Stimulated activated CD8-positive, alpha-beta memory T cell treated with anti-CD3 and anti-CD28 coated beads, Interleukin-15, amount 100 ng/mL, for 1 hour (primary cell): ENCODE data around the gene MAP2K3.

Experiments used
- DNase-seq: peaks from one replicate; pipeline ENCODE4 v3.0.0-alpha.2; 2020; ENCODE audit warnings: low read depth

MAP2K3 gene

DNA sequence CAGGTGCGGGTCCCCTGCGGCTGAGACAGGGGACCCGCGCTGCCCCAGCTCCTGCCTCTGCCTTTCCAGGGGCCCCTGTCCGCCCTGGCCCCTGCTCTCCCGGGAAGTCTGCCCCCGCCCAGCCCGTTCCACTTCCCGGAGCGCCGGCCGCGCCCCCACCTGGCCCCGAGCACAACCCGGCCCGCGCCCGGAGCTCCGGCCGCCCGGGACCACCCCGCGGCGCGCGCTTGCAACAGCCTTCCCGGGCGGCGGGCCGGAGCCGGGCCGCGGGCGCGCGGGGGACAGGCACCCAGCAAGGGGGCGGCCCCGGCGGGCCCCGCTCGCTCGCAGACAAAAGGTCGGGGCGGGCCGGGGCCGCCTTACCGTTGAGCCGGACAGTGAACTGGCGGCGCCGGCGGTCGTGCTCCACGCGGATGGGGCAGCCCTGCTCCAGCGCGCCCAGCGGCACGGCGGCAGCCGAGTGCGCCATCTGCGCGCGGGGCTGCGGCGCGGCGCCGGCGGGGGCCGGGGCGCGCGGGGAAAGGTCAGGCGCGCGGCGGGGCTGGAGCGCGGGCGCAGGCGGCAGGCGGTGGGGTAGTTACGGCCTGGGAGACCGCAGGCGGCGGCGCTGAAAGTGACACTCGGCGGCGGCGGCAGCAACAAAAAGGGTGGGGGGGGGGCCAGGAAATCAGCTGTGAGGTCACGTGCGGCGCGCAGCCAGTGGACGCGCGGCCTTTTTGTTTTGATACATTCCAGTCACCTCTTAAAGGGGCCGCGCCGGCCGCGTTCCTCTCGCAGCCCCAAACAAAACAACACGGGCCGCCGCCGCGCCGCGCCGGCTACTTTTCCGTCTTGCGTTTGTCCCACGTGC lies 31.5 kb upstream of the MAP2K3 start, which contains the start of gene NATD1:
NATD1 (minus strand) TSS at position 615 of the 850 bp plus-strand sequence; CDS start at position 469, 146 bp downstream.
- DNase-seq: peak; percentile 57

DNA sequence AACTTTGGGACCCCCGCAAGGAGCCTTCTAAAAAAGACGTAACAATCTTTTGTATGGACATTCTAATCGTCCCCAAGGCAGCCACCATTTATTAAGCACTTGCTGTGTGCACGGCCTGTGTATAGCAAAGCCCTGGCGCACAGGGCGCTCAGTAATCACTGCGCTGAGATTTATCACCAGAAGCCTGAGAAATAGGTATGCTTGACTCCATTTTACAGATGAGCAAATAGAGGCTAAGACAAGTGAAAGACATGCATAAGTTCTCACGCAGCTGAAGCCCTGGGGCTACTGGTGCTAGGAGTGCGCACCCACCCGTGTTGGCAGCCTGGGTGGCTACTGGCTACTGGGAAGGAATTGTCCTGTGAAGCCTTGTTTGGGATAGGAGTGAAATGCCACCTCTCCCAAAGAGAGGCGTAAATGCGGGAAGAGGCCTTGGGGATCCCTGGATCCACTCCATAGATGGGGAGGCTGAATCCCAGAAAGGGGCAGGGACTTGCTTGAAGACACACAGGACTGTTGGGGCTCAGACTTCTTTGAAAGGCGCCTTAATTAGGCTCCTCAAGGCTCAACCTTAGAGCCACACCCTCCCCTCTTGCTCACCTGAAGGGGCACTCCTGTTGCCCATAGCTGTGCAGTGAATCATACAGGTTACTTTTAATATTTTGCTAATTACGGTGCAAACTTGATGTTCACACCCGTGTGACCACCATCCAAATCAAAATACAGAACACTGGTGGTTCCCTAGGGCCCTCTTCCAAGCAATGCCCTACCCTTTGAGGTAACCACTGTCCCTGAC lies 30.7 kb upstream of the MAP2K3 start:
- DNase-seq: no peak

DNA sequence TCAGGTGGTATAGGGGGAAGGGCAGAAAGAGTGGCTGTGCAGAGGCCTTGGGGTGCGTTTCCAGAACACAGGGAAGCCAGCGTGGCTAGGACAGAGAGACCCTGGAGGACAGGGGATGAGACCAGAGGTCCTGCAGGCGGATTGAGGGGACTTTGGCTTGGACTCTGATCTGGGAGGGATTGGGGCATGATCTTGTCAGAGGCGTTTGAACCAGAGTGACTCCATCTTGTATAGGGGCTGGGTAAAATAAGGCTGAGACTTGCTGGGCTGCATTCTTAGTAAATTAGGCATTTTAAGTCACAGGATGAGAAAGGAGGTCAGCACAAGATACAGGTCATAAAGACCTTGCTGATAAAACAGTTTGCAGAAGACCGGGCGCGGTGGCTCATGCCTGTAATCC lies 25.9 kb upstream of the MAP2K3 start:
- DNase-seq: no peak

DNA sequence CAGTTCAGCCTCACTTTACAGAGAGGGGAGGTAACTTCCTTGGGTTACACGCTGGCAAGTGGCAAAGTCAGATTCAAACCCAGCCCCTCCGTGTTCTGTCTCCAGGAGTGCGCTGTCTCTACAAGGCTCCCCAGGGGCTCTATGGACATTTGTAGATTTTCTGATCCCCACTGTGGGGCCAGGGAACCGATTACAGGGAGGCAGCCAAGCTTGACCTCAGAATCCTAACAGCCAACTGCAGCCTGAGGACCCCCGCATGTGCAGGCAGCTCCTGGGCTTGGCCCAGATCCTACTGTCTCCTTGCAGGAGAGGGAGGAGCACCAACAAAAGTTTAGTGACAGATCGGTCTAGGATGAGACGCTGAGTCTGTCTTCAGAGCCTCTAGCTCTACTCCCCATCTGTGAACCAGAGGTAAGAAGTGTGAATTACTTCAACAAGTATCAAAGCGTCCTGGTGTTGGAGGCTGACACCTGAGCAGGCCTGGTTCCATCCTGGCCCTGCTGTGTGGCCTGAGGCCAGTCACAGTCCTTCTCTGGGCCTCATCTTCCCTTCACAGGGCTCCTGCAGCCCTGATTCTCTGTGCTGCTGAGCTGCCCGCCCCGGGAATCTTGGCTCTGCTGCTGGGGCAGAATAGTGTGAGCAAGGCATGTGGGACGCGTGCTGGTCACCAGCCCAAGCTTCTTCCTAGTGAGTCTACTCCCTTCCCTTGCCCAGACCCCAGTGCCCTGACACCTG lies 22.1 kb upstream of the MAP2K3 start:
- no peak for DNase-seq

DNA sequence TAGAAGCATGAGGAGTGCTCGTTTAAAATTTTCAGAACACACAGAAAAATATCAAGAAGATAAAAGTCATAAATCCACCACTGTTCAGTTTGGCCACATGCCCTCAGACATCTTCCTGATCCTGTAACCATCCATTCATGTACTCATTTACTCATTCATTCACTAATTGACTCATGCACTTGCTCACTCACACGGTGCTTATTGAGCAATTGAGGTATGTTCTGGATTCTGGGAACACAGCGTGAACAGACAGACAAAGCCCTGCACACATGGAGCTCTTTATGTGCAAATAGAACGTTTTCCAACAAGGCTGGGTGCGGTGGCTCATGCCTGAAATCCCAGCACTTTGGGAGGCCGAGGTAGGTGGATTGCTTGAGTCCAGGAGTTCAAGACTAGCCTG lies 21.1 kb upstream of the MAP2K3 start:
- DNase-seq: no peak

DNA sequence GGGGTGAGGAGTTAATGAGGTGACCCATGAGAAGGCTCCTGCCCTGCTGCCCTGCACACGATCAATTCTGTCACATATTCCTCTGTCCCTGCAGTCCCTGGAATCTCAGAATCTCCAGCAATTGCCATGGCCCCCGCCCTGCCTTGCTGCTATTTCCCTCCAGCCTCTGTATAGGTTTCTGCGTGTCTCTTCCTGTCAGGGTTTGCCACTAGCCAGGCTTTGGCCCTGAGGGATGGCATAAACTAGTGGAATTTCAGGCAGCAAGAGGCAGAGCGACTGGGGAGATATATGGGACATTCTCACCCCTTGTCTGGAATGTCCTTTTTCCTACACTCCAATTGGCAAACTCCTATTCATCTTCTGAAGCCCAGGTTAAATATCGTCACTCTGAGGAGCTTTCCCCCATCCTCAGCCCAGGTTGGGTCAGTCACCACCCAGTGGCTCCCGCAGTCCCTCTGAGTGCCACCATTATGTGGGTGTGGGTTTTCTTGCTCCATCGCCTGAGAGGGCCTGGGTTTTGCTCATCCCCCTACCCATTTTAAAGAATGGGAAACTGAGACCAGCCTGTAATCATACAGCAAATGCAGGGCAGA lies 15.8 kb upstream of the MAP2K3 start:
- DNase-seq: no peak

DNA sequence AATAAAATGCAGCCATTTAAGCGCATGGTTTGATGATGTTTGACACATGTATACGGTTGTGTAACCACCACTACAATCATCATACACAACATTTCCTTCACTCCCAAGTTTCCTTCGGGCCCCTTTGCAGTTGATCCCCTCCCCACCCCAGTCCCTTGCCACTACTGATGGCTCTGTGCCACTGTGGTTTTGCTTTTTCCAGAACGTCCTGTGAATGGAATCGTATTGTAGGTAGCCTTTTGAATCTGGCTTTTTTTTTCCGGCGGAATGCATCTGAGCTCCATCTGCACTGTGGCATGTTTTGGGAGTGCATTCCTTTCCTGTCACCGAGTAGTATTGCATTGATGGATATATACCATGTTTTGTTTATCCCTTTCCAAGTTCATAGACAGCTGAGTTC lies 15.1 kb upstream of the MAP2K3 start:
- DNase-seq: no peak

DNA sequence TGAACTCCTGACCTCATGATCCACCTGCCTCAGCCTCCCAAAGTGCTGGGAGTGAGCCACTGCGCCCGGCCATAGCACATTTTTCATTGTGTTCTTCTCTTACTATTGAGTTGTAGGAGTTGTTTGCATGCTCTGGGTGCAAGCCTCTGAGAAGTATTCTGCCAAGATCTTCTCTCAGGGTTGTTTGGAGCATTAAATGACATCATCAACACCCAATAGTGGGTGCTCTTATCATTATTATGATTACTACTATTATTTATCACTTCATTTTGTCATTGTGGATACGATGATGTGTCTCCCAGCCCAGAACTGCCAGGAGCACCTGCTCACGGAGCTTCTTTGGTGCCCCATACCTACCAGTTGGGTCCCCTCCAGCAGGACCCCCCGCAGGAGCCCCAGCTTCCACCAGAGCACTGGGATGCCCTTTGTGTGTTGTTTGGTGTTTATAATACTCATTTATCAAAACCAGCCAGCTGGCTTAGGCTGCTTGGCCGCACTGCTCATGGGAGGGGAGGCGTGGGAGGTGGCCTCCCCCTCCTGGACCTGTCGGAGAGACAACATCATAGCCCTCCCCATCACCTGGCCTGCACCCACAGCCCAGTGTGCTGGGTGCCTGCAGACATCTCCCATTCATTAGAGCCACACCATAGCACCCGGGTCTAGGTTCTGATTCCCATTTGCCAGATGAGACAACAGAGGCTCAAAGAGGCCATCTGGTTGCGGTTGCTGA lies 12.9 kb upstream of the MAP2K3 start:
- no peak for DNase-seq

DNA sequence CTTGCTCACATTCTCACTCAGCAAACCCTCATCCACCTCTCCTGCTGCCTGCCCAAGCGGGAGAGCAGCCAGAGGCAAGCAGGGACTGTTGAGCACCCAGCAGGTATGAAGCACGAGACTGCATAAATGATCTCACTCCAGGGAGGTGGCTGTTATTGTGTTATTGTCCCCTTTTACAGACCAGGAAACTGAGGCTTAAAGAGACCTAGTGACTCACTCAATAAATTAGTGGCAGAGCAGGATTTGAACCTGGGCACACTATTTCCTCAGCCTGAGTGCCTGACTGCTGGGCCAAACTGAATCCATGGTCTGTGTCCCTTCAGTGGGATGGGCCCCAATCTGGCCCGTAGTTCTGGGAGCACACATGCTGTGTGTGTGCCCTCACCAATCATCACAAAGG lies 12.3 kb upstream of the MAP2K3 start:
- no peak for DNase-seq

DNA sequence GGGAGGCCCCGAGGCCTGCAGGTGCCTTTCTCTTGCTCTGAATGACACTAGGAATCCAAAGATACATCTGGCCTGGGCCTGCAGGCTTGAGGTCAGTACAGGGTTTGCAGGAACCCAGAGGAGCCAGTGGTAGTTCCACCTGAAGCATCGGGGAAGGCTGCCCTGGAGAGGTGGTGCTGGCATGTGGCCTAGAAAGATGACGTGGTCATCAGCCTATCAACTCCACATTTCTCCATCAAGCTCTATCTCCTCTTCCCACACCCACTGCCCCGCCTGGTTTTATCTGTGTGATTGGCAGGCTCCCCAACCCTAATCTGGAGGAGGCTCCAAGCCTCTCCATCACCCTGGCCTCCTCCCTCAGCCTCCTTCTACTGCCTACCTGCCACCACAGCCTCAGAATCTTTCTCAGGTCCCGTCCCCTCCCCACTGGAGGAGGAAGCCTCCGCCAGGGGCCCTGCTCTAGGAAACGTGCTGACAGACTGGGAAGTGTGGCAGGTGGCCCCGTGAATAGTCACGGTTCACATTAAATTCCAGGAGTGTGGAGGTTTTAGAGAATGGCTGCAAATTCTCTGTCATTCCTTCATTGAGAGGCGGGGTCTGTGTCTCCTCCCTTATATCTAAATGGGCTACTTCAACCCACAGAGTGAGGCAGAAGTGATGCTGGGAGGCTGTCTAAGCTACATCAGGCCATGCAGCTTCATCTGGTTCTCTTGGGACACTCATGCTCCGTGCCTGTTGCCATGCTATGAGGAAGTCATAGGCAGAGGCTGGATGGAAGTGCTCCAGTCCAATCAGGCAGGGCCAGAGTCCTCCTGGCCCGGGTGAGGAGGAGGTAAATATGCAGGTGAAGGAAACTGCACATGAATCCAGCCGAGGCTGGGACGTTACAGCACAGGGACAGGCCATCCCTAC lies 11.4 kb upstream of the MAP2K3 start:
- no peak for DNase-seq

DNA sequence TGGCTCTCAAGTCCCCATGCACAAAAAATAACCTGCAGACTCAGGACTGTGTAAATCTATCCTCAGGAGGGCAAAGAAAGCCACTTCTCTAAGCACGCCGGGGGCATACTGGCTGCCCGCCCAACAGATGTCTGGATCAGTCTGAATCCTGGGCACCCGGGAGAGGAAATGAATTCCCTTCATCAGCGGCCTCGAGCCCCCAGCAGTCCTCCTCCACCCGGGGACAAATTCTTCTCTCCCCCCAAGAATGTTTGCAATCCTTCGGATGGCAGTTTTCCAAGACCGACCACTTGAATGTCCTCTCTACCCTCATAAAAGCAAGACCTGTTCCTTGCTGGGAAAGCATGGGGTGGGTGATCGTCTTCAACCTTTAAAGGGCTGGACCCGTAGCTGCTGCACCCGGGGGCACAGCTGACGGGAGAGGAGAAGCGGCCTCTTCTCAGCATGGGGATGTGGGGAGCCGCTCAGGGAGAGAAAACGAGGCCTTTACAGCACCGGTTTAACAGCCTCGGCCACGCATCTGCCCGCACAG lies 9.4 kb upstream of the MAP2K3 start:
- no peak for DNase-seq

DNA sequence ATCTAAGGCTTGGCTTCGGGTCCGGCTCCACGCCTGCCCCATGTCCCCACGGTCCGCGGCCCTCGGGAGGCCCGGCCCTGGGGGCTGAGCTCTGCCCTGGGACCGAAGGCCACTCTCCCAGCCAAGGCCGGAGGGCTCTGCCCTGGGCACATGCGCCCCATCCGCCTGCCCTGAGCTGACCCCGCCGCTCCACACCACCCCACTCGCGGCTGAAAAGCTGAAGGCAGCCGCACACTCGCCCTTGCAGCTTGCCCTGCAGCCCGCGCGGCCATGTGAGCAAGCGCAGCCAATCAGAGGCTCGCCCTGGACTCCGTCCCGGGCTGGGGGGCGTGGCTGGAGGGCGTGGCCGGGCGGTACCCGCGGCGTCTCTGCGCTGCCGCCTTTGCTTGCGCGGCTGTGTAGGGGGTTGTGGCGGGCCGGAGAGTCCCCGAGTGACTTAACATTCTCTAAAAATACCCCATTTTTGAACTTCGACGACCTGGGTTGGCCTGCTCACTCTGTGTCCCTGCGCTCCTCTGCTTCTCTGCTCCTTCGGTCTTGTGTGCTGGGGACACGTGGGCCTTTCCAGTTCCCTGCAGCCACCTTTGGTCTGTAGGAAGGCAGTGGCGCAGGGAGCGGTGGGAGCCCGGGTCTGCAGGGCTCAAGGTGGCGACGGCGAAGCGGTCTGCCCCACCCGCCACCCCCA lies 8.8 kb upstream of the MAP2K3 start:
- peak; percentile 92 for DNase-seq

DNA sequence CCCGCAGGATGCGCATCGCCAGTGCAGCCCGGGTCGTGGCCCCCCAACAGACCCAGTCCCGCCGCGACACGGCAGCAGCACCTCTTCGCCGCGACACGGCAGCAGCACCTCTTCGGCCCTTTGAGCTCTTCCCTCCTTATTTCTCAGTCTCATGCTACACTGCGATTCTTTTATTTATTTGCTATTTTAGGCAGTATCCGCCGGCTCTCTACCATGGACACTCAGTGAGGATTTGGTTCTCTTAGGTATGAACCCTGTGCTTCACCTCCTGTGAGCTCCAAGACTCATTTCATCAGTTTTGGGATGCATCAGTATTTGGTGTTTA lies 8.3 kb upstream of the MAP2K3 start:
- no peak for DNase-seq

DNA sequence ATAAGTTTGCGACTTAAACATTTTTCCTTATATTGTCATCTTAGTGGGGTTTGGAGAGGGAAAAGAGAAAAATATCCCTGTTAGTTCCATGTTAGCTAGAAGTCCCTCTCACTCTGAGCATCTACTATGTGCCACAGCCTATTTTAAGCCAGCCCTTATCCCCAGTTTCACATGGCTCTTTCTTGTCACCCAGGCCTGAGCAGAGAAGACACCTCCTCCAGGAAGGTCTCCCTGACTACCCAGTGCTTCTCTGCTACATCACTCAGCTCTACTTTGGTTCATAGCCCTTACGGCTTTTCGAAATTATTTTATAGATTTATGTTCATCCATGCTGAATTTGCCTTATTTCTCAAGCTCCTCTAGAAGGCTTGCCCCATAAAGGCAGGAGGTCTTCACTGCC lies 7.2 kb upstream of the MAP2K3 start:
- DNase-seq: no peak

DNA sequence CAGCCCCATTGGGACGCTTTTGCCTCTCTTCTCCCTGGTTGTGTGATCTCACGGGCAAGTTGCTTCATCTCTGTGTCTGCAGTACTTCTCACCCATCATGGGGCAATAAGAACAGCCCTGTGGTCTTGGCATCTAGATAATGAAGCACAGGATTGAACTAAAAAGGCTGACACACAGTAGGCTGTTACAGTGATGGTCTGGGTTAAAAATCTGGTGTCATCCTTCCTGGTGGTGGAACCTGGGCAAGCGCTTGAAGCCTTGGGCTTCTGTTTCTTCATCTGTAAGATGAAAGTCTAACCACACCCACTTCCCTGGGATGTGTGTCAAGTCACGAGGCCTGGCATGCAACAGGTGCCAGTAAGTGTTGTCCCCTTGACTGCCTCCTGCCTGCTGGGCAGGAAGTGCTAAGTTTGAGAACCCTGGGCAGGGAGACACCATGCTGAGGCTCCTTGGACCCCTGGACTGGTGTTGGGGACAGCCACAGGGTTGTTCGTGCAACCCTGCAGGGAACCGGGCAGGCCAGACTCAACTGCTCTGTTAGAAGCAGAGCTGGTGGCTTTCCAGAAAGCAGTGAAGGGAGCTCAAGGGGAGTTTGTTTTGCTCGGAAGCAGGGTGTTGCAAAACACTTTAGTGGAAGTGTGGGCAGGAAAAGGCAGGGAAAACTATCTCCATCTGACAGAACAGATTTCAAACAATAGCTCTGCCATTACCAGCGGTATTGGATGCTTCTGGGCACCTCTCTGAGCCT lies 5.9 kb upstream of the MAP2K3 start:
- no peak for DNase-seq

DNA sequence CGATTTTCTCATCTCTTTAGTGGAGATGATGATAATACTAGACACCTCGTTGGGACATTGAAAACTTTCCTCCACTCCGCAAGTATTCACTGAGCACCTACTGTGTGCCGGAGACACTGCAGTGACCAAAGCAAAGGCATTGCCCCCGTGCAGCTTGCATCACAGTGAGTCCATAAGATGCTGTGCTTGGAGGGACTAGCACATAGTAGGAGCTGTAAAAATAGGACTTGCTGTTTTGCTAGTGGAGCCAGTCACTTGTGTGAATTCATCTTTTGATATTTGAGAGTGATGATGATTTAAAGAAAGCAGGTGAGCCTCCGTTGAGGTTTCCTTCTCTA lies 5.3 kb upstream of the MAP2K3 start:
- no peak for DNase-seq

DNA sequence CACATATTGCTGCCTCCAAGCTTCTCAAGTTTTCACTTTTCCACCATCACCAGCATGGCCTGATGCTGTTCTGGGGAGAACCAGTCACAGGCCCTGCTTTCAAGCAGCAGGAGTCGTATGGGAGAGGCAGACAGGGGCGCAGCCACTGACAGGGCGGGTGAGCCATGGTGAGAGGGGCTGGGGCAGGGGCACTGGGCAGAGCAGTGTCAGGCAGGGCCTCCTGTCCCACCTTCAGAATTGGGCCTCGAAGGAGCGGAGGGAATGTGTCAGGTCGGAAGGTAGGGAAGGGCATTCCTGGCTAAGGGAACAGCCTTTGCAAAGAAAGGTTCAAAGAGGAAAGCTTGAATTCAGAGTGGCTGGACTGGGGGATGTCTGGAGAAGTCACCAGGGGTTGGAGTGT lies 4.9 kb upstream of the MAP2K3 start:
- no peak for DNase-seq

DNA sequence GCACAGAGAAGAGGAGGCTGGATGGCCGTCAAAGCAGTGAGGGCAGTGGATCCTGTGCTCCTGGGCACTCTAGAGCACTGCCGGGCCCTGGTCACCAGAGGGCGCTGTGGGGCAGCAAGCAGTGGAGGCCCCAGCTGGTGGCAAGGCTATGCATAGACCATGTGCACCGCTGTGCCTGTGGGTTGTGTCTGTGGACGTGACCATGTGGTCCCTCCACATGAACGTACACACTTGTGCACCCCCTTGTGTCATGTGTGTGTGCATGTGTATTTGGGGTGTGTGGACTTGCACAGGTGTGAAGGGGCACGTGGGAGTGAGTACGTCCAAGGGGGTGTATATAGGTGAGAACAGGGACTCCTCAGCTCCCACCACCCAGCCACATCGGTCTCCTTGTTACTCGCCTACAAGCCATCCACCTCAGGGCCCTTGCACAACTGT lies 4.4 kb upstream of the MAP2K3 start:
- DNase-seq: peak; percentile 84

DNA sequence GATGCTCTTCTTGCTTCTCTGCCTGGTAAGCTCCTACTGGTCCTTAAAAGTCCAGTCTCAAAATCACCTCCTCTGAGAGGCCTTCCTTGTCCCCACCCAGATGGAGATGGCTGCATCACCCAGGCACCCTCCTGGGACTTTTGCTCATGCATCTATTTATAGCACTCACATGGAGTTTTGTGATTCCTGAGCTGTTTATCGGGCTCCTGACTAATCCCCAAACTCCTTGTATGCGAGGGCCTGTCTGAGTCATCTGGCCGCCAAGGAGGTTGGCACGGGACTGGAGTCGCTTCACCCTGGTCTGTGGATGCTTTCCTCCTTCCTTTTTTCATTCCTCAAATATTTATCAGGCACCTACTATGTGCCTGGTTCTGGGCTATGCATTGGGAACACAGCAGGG lies 2.3 kb upstream of the MAP2K3 start:
- no peak for DNase-seq
